Mucosa of descending colon (tissue), 3 donors: ENCODE results near the gene KSR2. TPM values are rescaled to one million over a fixed set of nuclear protein-coding genes. Genes with fewer than 3 reads are reported as not detected.
A peak's percentile ranks its signal among the peaks of the same experiment; 100 is the strongest.

Experiments
- ATAC-seq: fragments of 200-7000 bp; cut with Tn5 transposase; one replicate; pipeline ENCODE4 v1.9.1; 2020; ENCODE audit warnings: mild to moderate bottlenecking, moderate library complexity
- DNase-seq, 3 donors: peaks; one replicate each; pipeline ENCODE4 v3.0.0-alpha.2; 2020
- H3K36me3 ChIP-seq: fragments of 200-600 bp; one replicate; pipeline ENCODE4 v1.8.0; 2021; ENCODE audit warnings: low read depth, mild to moderate bottlenecking
- H3K4me1 ChIP-seq: fragments of 200-600 bp; one replicate; pipeline ENCODE4 v1.8.0; 2021; ENCODE audit warnings: low read depth, mild to moderate bottlenecking
- H3K4me3 ChIP-seq: fragments of 200-600 bp; one replicate; pipeline ENCODE4 v1.8.0; 2021; ENCODE audit warnings: mild to moderate bottlenecking
- H3K9me3 ChIP-seq: fragments of 200-600 bp; one replicate; pipeline ENCODE4 v1.8.0; 2021; ENCODE audit warnings: mild to moderate bottlenecking
- CTCF ChIP-seq: fragments of 200-600 bp; IDR thresholded peaks from one replicate; pipeline ENCODE4 v1.8.0; 2022; ENCODE audit warnings: antibody characterized with exemption, mild to moderate bottlenecking
- intact Hi-C, 2 donors: fragments of 100-400 bp; cut with DNase I in 1 of 2; cut with micrococcal nuclease in 1 of 2; formaldehyde crosslinking; loops; one replicate each; pipeline versions ENCODE4 v1.11.0 to v1.11.1; 2022; cut with DNase I, micrococcal nuclease
- total RNA-seq, 3 donors: library from RNA; stranded (reverse); fragmentation: NEBNext Ultra II Directional in 2 of 3; extraction: Animal tissue kit (Norgen Biotek cat#: 25700) in 2 of 3; gene quantifications; one replicate each; pipeline versions ENCODE4 v1.2.1 to v1.2.4, GENCODE V29; 2021 to 2023
- donor health status: DM: no; HTN: no; CAD: no; lungs with moderate emphysema.
- donor health status: DM: no; HTN: no; CAD: no.
- donor health status: DM: no; HTN: yes; CAD: no.

KSR2 gene
- total RNA-seq, 3 donors from 2014 or later, result 1.4 to 2.8 (median 2.5) TPM

- Histone ChIP-seq H3K4me1 (no peaks in the 10 kb centered on the region), H3K36me3 (no peaks in the 10 kb centered on the region), H3K9me3 (no peaks in the 10 kb centered on the region), H3K4me3 (no peak overlapping the region)
- intact Hi-C loops, result no loop called here
- ATAC-seq, result no peak
- no peak for DNase-seq
- no peak for TF ChIP-seq CTCF
Measured at GRCh38 chr12:117526757-117527478, 441.9 kb downstream of the KSR2 start.

- ATAC-seq (peak; percentile 74), DNase-seq (no peak)
- Histone ChIP-seq H3K4me1 (peaks cover under 1% of the 10 kb centered on the region), H3K4me3 (no peak overlapping the region), H3K9me3 (no peaks in the 10 kb centered on the region), H3K36me3 (no peaks in the 10 kb centered on the region)
- TF ChIP-seq CTCF, result no peak
- intact Hi-C loops, result no loop called here
Measured at GRCh38 chr12:117525766-117526165, 443.0 kb downstream of the KSR2 start.

- H3K9me3 ChIP-seq, result no peaks in the 10 kb centered on the region
- H3K4me3 ChIP-seq, result no peak overlapping the region
- no peak for TF ChIP-seq CTCF
- no peak for DNase-seq
- ATAC-seq, result no peak
- intact Hi-C loops, result no loop called here
- no peaks in the 10 kb centered on the region for H3K36me3 ChIP-seq
- H3K4me1 ChIP-seq, result peaks cover 8% of the 10 kb centered on the region
Measured at GRCh38 chr12:117524806-117525205, 444.0 kb downstream of the KSR2 start.

GRCh38 chr12:117523971-117524370 lies 444.8 kb downstream of the KSR2 start:
- Histone ChIP-seq H3K4me1 (peaks cover 8% of the 10 kb centered on the region), H3K4me3 (no peak overlapping the region), H3K9me3 (no peaks in the 10 kb centered on the region), H3K36me3 (no peaks in the 10 kb centered on the region)
- ATAC-seq (no peak), DNase-seq (no peak)
- TF ChIP-seq CTCF, result no peak
- intact Hi-C loops, result no loop called here

GRCh38 chr12:117522559-117522958 lies 446.2 kb downstream of the KSR2 start:
- Histone ChIP-seq H3K9me3 (no peaks in the 10 kb centered on the region), H3K4me3 (no peak overlapping the region), H3K36me3 (no peaks in the 10 kb centered on the region), H3K4me1 (peaks cover 8% of the 10 kb centered on the region)
- no peak for TF ChIP-seq CTCF
- no peak for ATAC-seq
- no peak for DNase-seq
- intact Hi-C loops, result no loop called here
